Measurements from ENCODE around the gene EFHC1. TPM values are rescaled to one million over a fixed set of nuclear protein-coding genes. Genes with fewer than 3 reads are reported as not detected.

Gene EFHC1
- total RNA-seq (10 to 100 TPM; 14.6 to 24.7 TPM), polyA plus RNA-seq (ENCODE audit: insufficient read length in 6 of 6) (10 to 100 TPM; 49.4 to 73.0 (median 54.7) TPM)
- long read RNA-seq, donor 1, full-length matches to known transcripts, result 10 of 53 reads
- long read RNA-seq, donor 1, partial matches to known transcripts, result 36 of 53 reads
- long read RNA-seq, donor 1, other reads (novel, unspliced or antisense), result 7 of 53 reads
- long read RNA-seq, donor 2, partial matches to known transcripts, result 18 of 18 reads
- long read RNA-seq, donor 2, other reads (novel, unspliced or antisense), result 0 of 18 reads
- long read RNA-seq, donor 3, full-length matches to known transcripts, result 5 of 15 reads
- long read RNA-seq, donor 3, partial matches to known transcripts, result 10 of 15 reads
- long read RNA-seq, donor 3, other reads (novel, unspliced or antisense), result 0 of 15 reads
- long read RNA-seq, donor 4, full-length matches to known transcripts, result 2 of 10 reads
- long read RNA-seq, donor 4, partial matches to known transcripts, result 3 of 10 reads
- long read RNA-seq, donor 4, other reads (novel, unspliced or antisense), result 5 of 10 reads
- long read RNA-seq, donor 5, full-length matches to known transcripts, result 13 of 24 reads
- long read RNA-seq, donor 5, partial matches to known transcripts, result 11 of 24 reads
- long read RNA-seq, donor 5, other reads (novel, unspliced or antisense), result 0 of 24 reads
- long read RNA-seq, donor 6, full-length matches to known transcripts, result 3 of 9 reads
- long read RNA-seq, donor 6, partial matches to known transcripts, result 6 of 9 reads
- long read RNA-seq, donor 6, other reads (novel, unspliced or antisense), result 0 of 9 reads
- long read RNA-seq, donor 7, full-length matches to known transcripts, result 3 of 3 reads
- long read RNA-seq, donor 7, partial matches to known transcripts, result 0 of 3 reads
- long read RNA-seq, donor 7, other reads (novel, unspliced or antisense), result 0 of 3 reads
- long read RNA-seq, donor 8, full-length matches to known transcripts, result 3 of 9 reads
- long read RNA-seq, donor 8, partial matches to known transcripts, result 6 of 9 reads
- long read RNA-seq, donor 8, other reads (novel, unspliced or antisense), result 0 of 9 reads
- long read RNA-seq, donor 9, result 0 reads
- long read RNA-seq, donor 10, full-length matches to known transcripts, result 4 of 8 reads
- long read RNA-seq, donor 10, partial matches to known transcripts, result 2 of 8 reads
- long read RNA-seq, donor 10, other reads (novel, unspliced or antisense), result 2 of 8 reads
- long read RNA-seq, donor 11, full-length matches to known transcripts, result 4 of 11 reads
- long read RNA-seq, donor 11, partial matches to known transcripts, result 7 of 11 reads
- long read RNA-seq, donor 11, other reads (novel, unspliced or antisense), result 0 of 11 reads
- long read RNA-seq, donor 12, full-length matches to known transcripts, result 2 of 10 reads
- long read RNA-seq, donor 12, partial matches to known transcripts, result 8 of 10 reads
- long read RNA-seq, donor 12, other reads (novel, unspliced or antisense), result 0 of 10 reads

GRCh38 chr6:52419809-52420667, at the start of gene EFHC1:
TSS of gene EFHC1 (plus strand) at chr6:52420342. CDS start at chr6:52420411, 69 bp downstream.
- Histone ChIP-seq H3K36me3 (no peaks in the 10 kb centered on the region), H3K4me3 (peak within 1 kb of the TSS; percentile 65 to 78), H3K9me3 (no peaks in the 10 kb centered on the region), H3K27me3 (no peaks in the 10 kb centered on the region), H3K27ac (peak within 1 kb of the TSS; percentile 79 to 86), H3K4me1 (peaks cover 5 to 19% of the 10 kb centered on the region in 2 donors)
- no peak for TF ChIP-seq CTCF (IDR thresholded peaks at IDR 0.05)
- intact Hi-C loops (cut with DNase I), result loop anchor here in 1 of 2 donors (5.0 to 10.0 kb wide), 2 partner anchors 175 to 242 kb away; no protein-coding TSS in a partner anchor
- peak; percentile 98 to 99 (median 99) for DNase-seq
- peak; percentile 96 for ATAC-seq

GRCh38 chr6:52371656-52372191, 48.4 kb upstream of the EFHC1 start:
- intact Hi-C loops (cut with DNase I), result no loop called here
- Histone ChIP-seq H3K4me1 (peaks cover 0 to 8% of the 10 kb centered on the region in 2 donors), H3K4me3 (no peak overlapping the region), H3K36me3 (peaks cover 0 to 11% of the 10 kb centered on the region in 2 donors), H3K27me3 (no peaks in the 10 kb centered on the region), H3K27ac (no peak overlapping the region), H3K9me3 (no peaks in the 10 kb centered on the region)
- TF ChIP-seq CTCF (IDR thresholded peaks at IDR 0.05), result no peak
- DNase-seq (no peak), ATAC-seq (peak; percentile 61)

- ATAC-seq (no peak), DNase-seq (no peak)
- H3K9me3 ChIP-seq, result no peaks in the 10 kb centered on the region
- peaks cover 0 to 7% of the 10 kb centered on the region in 2 donors for H3K36me3 ChIP-seq
- peaks cover 0 to 23% of the 10 kb centered on the region in 2 donors for H3K4me1 ChIP-seq
- no peak overlapping the region for H3K27ac ChIP-seq
- intact Hi-C loops (cut with DNase I), result no loop called here
- no peak for TF ChIP-seq CTCF (IDR thresholded peaks at IDR 0.05)
- H3K27me3 ChIP-seq, result no peaks in the 10 kb centered on the region
- H3K4me3 ChIP-seq, result no peak overlapping the region
These were observed 46.9 kb upstream of the EFHC1 start for GRCh38 chr6:52373151-52373690.

GRCh38 chr6:52374247-52374646, 45.9 kb upstream of the EFHC1 start:
- DNase-seq (no peak), ATAC-seq (no peak)
- Histone ChIP-seq H3K9me3 (no peaks in the 10 kb centered on the region), H3K27ac (no peak overlapping the region), H3K4me3 (no peak overlapping the region), H3K4me1 (peaks cover 0 to 23% of the 10 kb centered on the region in 2 donors), H3K27me3 (no peaks in the 10 kb centered on the region), H3K36me3 (peaks cover 0 to 7% of the 10 kb centered on the region in 2 donors)
- no peak for TF ChIP-seq CTCF (IDR thresholded peaks at IDR 0.05)
- intact Hi-C loops (cut with DNase I), result no loop called here
